Measurements from ENCODE around the gene C4A. TPM values are rescaled to one million over a fixed set of nuclear protein-coding genes. Genes with fewer than 3 reads are reported as not detected.
A peak's percentile ranks its signal among the peaks of the same experiment; 100 is the strongest.

The C4A gene
- total RNA-seq, 1 donor from 2014 or later = 4.6 TPM

DNA sequence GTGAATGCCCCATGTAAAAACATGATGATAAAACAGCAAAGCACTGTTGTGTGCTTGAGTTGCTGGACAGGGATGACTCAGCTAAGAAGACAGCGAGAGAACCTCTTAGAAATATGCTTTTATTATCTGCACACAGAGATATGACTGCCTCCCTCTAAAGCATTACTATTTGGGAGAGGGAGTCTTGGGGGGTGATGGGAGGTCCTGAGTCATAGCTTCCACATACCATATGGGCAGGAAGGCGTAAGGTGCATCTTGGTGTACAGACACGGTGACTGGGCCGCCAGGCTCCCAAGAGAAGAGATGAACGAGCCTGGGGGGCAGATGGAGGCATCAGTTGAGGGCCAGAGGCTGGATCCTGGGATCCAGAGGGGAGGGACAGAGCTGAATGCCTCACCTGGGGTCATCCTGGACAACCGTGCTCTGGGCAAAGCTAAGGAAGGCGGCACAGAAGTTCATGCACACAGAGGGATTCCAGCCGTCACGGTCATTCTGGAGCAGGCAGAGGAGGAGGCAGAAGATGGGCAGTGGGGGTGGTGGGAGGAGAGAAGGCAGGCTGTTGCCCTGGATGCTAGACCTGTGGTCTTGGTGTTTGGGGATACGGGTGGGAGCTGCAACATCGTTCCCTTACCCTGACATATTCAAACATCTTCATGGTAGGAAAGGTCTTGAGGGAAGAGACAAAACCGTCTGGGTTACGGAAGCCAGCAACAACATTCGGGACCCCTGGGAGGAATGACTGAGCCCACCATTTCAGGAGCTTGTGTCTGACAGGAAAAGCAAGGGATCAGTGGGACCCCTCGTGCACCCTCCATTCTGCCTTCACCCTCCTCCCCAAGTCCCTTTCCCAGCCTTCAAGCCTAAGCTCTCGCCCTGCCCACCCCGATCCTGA lies 11.9 kb upstream of the C4A start:
- Histone ChIP-seq H4K20me1 (ENCODE audit: insufficient read depth, low read length) (peaks cover 15% of the 10 kb centered on the region), H3K4me3 (ENCODE audit: insufficient read depth, low read depth, low read length) (no peak overlapping the region), H3K36me3 (ENCODE audit: insufficient read depth, low read length) (peaks cover 15% of the 10 kb centered on the region), H3K27me3 (ENCODE audit: insufficient read depth, low read length) (no peaks in the 10 kb centered on the region), H3K9ac (ENCODE audit: low read length) (peak overlapping the region; percentile 90), H3K79me2 (ENCODE audit: insufficient read depth, low read length) (peaks cover 49% of the 10 kb centered on the region), H3K27ac (ENCODE audit: low read depth, low read length) (peak overlapping the region; percentile 92), H3K4me1 (ENCODE audit: insufficient read depth, low read length) (peaks cover 35% of the 10 kb centered on the region), H3K9me3 (ENCODE audit: insufficient read depth, low read depth, low read length) (no peaks in the 10 kb centered on the region), H2AFZ (ENCODE audit: low read depth, low read length) (no peak overlapping the region), H3K4me2 (ENCODE audit: low read length) (peak overlapping the region; percentile 99)
- Mint-ChIP-seq H3K9me3 (ENCODE audit: unreplicated experiment) (no peaks in the 10 kb centered on the region), H3K36me3 (ENCODE audit: low read depth, unreplicated experiment) (peaks cover 20% of the 10 kb centered on the region), H3K27me3 (ENCODE audit: low read depth, unreplicated experiment) (no peaks in the 10 kb centered on the region), H3K4me3 (ENCODE audit: unreplicated experiment) (peak overlapping the region; percentile 28), H3K4me1 (ENCODE audit: low read depth, unreplicated experiment) (peaks cover 20% of the 10 kb centered on the region), H3K27ac (ENCODE audit: unreplicated experiment) (peak overlapping the region; percentile 55)
- DNase-seq (ENCODE audit: low read depth) (peak; percentile 66), FAIRE-seq (no peak)
- TF ChIP-seq, protein P1, sequence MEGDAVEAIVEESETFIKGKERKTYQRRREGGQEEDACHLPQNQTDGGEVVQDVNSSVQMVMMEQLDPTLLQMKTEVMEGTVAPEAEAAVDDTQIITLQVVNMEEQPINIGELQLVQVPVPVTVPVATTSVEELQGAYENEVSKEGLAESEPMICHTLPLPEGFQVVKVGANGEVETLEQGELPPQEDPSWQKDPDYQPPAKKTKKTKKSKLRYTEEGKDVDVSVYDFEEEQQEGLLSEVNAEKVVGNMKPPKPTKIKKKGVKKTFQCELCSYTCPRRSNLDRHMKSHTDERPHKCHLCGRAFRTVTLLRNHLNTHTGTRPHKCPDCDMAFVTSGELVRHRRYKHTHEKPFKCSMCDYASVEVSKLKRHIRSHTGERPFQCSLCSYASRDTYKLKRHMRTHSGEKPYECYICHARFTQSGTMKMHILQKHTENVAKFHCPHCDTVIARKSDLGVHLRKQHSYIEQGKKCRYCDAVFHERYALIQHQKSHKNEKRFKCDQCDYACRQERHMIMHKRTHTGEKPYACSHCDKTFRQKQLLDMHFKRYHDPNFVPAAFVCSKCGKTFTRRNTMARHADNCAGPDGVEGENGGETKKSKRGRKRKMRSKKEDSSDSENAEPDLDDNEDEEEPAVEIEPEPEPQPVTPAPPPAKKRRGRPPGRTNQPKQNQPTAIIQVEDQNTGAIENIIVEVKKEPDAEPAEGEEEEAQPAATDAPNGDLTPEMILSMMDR (IDR thresholded peaks at IDR 0.05; ENCODE audit: insufficient read depth, low read depth, low read length) = no peak
- TF ChIP-seq EZH2 (IDR thresholded peaks at IDR 0.05; ENCODE audit: insufficient read depth, low read length) = no peak

DNA sequence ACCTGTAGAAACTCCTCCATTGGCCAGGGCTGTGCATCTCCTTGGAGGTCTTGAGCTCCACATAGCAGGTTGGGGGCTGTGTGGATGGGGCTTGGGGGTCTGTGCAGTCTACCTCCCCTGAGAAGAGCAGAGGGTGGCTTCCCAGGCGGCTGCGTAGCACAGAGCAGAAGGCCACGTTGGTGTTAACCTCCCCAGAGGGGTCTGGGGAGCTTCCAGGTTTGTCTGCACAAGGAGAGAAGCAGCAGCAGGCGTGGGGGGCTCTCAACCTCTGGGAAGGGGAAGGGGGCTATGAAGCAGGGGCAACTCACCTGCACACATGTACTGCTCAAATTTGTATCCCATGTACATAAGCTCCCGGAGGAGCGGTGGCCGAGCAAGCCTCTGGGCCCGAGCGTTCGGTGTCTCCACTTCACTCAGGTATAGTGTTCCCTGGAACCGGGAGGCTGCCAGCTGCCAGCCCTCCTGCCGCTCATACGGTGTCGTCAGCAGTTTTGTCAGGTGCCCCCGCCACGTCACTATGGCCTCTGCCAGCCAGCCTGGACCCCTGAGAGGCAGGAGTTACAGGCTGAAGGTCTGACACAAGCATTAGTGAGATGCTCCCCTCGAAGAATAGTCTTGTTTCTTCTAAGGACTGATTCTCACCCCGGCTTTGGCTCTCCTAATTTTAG lies 11.1 kb upstream of the C4A start:
- H3K4me1 ChIP-seq (ENCODE audit: insufficient read depth, low read length) = peaks cover 35% of the 10 kb centered on the region
- Mint-ChIP-seq H3K27me3 (ENCODE audit: low read depth, unreplicated experiment) (no peaks in the 10 kb centered on the region), H3K36me3 (ENCODE audit: low read depth, unreplicated experiment) (peaks cover 25% of the 10 kb centered on the region), H3K9me3 (ENCODE audit: unreplicated experiment) (no peaks in the 10 kb centered on the region), H3K4me3 (ENCODE audit: unreplicated experiment) (peak overlapping the region; percentile 93), H3K27ac (ENCODE audit: unreplicated experiment) (no peak overlapping the region), H3K4me1 (ENCODE audit: low read depth, unreplicated experiment) (peaks cover 20% of the 10 kb centered on the region)
- DNase-seq (ENCODE audit: low read depth) = no peak
- H3K9ac ChIP-seq (ENCODE audit: low read length) = peak overlapping the region; percentile 90
- H3K9me3 ChIP-seq (ENCODE audit: insufficient read depth, low read depth, low read length) = no peaks in the 10 kb centered on the region
- H3K4me3 ChIP-seq (ENCODE audit: insufficient read depth, low read depth, low read length) = peak overlapping the region; percentile 87
- no peaks in the 10 kb centered on the region for H3K27me3 ChIP-seq (ENCODE audit: insufficient read depth, low read length)
- peaks cover 49% of the 10 kb centered on the region for H3K79me2 ChIP-seq (ENCODE audit: insufficient read depth, low read length)
- TF ChIP-seq EZH2 (IDR thresholded peaks at IDR 0.05; ENCODE audit: insufficient read depth, low read length) = no peak
- TF ChIP-seq, protein P1 (IDR thresholded peaks at IDR 0.05; ENCODE audit: insufficient read depth, low read depth, low read length) = no peak
- peaks cover 13% of the 10 kb centered on the region for H3K36me3 ChIP-seq (ENCODE audit: insufficient read depth, low read length)
- H3K27ac ChIP-seq (ENCODE audit: low read depth, low read length) = peak overlapping the region; percentile 92
- no peak for FAIRE-seq
- H2AFZ ChIP-seq (ENCODE audit: low read depth, low read length) = no peak overlapping the region
- peak overlapping the region; percentile 99 for H3K4me2 ChIP-seq (ENCODE audit: low read length)
- H4K20me1 ChIP-seq (ENCODE audit: insufficient read depth, low read length) = peaks cover 15% of the 10 kb centered on the region

Measured in astrocyte (in vitro differentiated cells and primary cell).